WERI-Rb-1 (cell line): ENCODE measurements around the gene ZNF408.

Experiments used
- DNase-seq: peaks from one replicate; pipeline ENCODE4 v3.0.0-alpha.2; 2020
- H3K27ac ChIP-seq: fragments of 250-450 bp; sonication (Bioruptor Pico); 2 replicates; pipeline ENCODE4 v1.5.1; 2020; ENCODE audit warnings: mild to moderate bottlenecking, moderate library complexity
- H3K27me3 ChIP-seq: fragments of 250-450 bp; sonication (Bioruptor Pico); 2 replicates; pipeline ENCODE4 v1.5.1; 2021; ENCODE audit warnings: mild to moderate bottlenecking, low read depth, moderate library complexity; ENCODE audit not compliant: insufficient read depth, severe bottlenecking
- H3K36me3 ChIP-seq: fragments of 250-450 bp; sonication (Bioruptor Pico); 2 replicates; pipeline ENCODE4 v1.5.1; 2020; ENCODE audit warnings: mild to moderate bottlenecking, moderate library complexity
- H3K4me3 ChIP-seq: 2 replicates; pipeline ENCODE4 v1.5.1; 2011; ENCODE audit warnings: low read depth, mild to moderate bottlenecking, control low read depth, low read length
- H3K9me3 ChIP-seq: fragments of 250-450 bp; sonication (Bioruptor Pico); 2 replicates; pipeline ENCODE4 v1.5.1; 2021; ENCODE audit warnings: mild to moderate bottlenecking, moderate library complexity; ENCODE audit not compliant: severe bottlenecking
- CTCF ChIP-seq: IDR thresholded peaks from 2 replicates; pipeline ENCODE4 v1.5.1; 2011; ENCODE audit warnings: low read depth, mild to moderate bottlenecking, control low read depth, inconsistent platforms, low read length

The ZNF408 gene

DNA sequence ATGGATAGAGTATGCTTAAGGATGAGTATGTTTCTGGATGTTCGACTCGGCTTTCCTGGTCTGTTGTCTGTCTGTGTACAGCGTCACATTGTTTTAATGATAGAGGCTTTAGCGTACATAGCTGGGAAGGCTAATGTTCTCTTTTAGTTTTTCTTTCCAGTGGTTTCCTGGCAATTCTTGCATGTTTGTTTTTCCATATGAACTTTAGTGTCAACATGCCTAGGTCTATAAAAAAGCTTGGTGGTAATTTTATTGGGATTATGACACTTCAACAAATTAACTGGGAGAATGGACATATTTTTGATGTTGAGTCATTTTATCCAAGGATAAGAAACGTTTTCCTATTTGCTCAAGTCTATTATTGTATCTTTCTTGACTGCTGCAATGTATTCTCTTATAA is 35.8 kb downstream of the ZNF408 start:
- no peak for TF ChIP-seq CTCF
- H3K27me3 ChIP-seq, result no peaks in the 10 kb centered on the region
- H3K4me3 ChIP-seq, result no peak overlapping the region
- H3K27ac ChIP-seq, result no peak overlapping the region
- H3K9me3 ChIP-seq, result no peaks in the 10 kb centered on the region
- peaks cover 12% of the 10 kb centered on the region for H3K36me3 ChIP-seq
- DNase-seq, result no peak

DNA sequence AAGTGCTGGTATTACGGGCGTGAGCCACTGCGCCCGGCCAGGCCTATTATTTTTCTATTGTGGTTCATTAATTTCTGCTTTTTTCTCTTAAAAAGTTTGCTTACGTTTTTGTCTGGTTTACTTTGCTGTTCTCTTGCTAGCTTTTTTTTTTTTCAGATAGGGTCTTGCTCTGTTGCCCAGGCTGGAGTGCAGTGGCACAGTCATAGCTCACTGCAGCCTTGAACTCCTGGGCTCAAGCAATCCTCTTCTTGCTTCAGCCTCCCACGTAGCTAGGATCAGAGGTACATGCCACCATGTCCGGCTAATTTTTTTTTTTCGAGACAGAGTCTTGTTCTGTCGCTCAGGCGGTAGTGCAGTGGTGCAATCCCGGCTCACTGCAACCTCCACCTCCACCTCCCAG is 36.9 kb downstream of the ZNF408 start:
- TF ChIP-seq CTCF, result no peak
- Histone ChIP-seq H3K27ac (no peak overlapping the region), H3K36me3 (peaks cover 22% of the 10 kb centered on the region), H3K27me3 (no peaks in the 10 kb centered on the region), H3K9me3 (no peaks in the 10 kb centered on the region), H3K4me3 (no peak overlapping the region)
- DNase-seq, result no peak

DNA sequence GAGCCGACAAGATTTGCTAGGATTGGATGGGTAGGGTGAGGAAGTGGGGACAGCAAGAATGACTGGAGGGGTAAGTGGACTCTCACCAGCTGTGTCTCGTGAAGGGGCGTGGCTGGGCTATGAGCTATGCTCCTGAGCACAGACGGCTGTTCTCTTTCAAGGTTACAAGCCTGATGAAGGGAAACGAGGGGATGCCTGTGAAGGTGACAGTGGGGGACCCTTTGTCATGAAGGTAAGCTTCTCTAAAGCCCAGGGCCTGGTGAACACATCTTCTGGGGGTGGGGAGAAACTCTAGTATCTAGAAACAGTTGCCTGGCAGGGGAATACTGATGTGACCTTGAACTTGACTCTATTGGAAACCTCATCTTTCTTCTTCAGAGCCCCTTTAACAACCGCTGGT is 38.1 kb downstream of the ZNF408 start:
- no peak for TF ChIP-seq CTCF
- H3K27ac ChIP-seq, result no peak overlapping the region
- no peaks in the 10 kb centered on the region for H3K27me3 ChIP-seq
- no peaks in the 10 kb centered on the region for H3K9me3 ChIP-seq
- H3K4me3 ChIP-seq, result no peak overlapping the region
- peaks cover 34% of the 10 kb centered on the region for H3K36me3 ChIP-seq
- no peak for DNase-seq

DNA sequence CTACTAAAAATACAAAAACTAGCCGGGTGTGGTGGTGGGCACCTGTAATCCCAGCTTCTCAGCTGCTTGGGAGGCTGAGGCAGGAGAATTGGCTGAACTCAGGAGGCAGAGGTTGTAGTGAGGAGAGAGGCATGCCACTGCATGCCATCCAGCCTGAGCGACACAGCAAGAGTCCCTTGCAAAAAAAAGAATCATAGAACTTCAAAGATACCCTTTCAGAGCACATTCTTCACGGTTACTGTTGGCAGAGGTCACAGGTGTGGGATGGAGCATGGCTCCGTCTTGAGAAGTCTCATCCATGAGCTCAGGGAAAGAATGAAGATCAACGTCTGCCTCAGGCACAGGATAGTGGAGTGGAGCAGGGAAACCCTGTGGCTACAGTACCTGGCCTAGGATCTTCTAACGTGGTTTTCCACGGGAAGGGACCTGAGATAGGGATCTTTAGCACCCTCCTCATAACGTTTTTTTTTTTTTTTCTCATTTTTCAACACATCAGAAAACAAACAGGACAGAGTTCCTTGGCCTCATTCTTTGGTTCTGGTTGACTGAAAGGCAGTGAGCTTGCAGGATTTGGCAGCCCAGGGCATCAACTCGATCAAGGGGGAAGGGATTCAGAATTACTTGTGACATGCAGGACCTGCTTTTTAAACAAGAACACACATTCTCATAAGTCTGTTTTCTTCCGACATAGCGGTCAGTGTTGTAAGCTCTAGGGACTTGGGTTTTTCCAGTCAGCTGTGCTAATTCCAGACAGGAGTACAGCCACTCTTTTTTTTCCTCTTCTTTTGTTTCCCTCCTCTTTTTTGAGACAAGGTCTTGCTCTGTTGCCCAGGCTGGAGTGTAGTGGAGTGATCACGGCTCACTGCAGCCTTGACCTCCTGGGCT is 41.0 kb downstream of the ZNF408 start:
- Histone ChIP-seq H3K27ac (no peak overlapping the region), H3K9me3 (no peaks in the 10 kb centered on the region), H3K36me3 (peaks cover 64% of the 10 kb centered on the region), H3K4me3 (no peak overlapping the region), H3K27me3 (no peaks in the 10 kb centered on the region)
- DNase-seq, result no peak
- TF ChIP-seq CTCF, result no peak

DNA sequence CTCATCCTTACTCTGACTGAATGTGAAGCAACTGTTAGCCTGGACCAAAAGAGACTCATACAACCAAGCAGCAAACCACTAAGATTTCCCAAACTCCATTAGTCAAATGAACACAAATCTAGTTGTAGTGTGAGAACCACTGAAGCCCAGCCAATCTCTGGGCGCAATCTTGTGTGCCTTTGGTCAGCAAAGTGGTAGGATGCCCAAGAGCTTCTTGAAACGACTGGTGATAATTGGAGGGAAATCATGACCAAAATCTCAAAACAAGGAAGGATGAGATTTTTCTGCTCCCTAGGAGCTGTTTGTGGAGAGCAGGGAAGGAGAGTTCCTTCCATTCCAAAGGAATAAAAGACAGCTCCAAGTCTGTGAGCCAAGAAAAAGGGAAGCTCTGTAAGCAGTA is 42.2 kb downstream of the ZNF408 start:
- no peaks in the 10 kb centered on the region for H3K9me3 ChIP-seq
- no peak for TF ChIP-seq CTCF
- H3K36me3 ChIP-seq, result peaks cover 76% of the 10 kb centered on the region
- no peaks in the 10 kb centered on the region for H3K27me3 ChIP-seq
- DNase-seq, result no peak
- no peak overlapping the region for H3K4me3 ChIP-seq
- no peak overlapping the region for H3K27ac ChIP-seq
